GM18858 (cell line): Measurements from ENCODE around the gene NBPF26.
"Not testable (repeated sequence)": the region's sequence is repeated elsewhere in the genome, so short reads cannot be mapped to it uniquely, and the experiment has no call there.

Experiments
- ATAC-seq: cut with Tn5 transposase; IDR thresholded peaks from one replicate; pipeline ENCODE4 v1.9.1; 2021; ENCODE audit not compliant: unreplicated experiment

Gene NBPF26

DNA sequence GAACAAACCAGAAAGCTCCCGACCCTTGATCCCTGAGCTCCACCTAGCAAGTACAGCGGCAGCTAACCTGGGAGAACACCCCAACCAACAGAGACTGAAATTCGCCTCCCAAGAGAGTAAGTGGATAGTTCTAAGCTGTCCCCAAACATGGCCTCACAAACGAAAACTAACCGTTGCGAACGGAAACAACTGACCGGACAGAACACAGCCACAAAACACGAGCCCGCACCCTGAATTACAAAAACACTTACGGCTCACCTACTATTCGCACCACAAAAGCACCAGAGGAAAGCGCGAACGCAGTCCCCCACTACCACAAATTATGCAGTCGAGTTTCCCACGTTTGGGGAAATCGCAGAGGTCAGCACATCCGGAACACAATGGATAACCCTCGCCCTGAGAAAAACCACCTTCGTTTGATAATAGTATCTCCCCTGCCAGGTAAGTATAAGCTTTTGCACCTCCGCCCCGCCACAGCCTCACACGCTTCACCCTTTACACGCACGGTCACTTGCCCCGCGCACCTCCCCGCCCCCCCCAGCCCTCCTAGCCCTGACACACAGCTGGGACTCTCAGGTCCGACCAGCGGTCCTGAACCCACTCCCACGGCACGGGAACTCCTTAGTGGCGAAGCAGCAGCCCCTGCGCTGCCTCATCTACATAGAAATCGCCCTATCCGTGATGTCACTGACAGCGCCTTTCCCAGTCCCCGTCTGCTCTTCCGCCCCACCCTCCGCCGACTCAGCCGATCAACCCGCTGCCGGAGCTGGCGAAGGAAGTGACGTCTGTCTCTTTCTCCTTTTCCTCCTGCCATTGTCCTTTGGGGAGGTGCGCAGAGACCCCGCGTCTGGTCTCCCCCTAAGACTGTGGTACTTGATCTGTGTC is 127.0 kb downstream of the NBPF26 start:
- ATAC-seq: not testable (repeated sequence)

- ATAC-seq: not testable (repeated sequence)
Measured at GRCh38 chr1:120858144-120858543, 134.4 kb downstream of the NBPF26 start.

- ATAC-seq: not testable (repeated sequence)
Measured at GRCh38 chr1:120859615-120860234, 136.0 kb downstream of the NBPF26 start.

DNA sequence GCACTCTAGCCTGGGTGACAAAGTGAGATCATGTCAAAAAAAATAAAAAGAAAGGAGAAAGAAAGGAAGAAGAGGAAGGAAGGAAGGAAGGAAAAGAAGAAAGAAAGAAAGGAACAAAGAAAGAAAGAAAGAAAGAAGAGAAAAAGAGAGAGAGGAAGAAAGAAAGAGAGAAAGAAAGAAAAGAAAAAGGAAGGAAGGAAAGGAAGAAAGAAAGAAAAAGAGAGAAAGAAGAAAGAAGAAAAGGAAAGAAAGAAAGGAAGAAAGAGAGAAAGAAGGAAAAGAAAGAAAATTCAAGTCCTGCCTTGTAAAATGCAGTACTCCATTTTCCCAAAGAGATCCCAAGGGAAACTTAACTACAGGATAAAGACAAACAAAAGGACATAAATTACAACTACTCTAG is 154.5 kb downstream of the NBPF26 start:
- ATAC-seq: not testable (repeated sequence)

GRCh38 chr1:120880056-120880455 is 156.3 kb downstream of the NBPF26 start:
- not testable (repeated sequence) for ATAC-seq

DNA sequence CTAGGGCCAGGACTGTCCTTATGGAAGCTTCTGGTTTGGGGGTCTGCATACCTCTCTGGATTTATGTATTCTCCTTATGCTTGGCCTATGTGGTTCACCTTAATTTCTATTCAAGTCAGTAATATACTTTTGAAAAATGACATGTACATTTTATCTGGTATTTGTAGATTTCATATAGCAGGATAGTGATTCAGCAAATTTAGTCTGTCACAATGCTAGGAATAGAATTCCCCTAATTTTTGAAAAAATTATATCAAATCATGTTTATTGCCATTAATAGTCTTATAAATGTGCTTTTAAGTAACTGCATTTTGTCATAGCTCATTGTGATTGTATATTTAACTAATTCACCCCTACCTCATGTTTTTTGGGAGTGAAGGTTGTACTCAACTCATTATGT is 158.2 kb downstream of the NBPF26 start:
- not testable (repeated sequence) for ATAC-seq
